Testis (tissue), 2 donors: Measurements from ENCODE around the gene ZNF675.
"Not testable (repeated sequence)": the region's sequence is repeated elsewhere in the genome, so short reads cannot be mapped to it uniquely, and the experiment has no call there.

Source experiments
- POLR2A ChIP-seq: fragments of 450-650 bp; IDR thresholded peaks from one replicate; pipeline ENCODE4 v1.6.1; 2017; ENCODE audit warnings: antibody characterized with exemption, mild to moderate bottlenecking, moderate library complexity
- TF ChIP-seq, protein P1 (sequence below), 3 experiments: fragments of 450-650 bp in 2 of 3; fragments of 200-600 bp in 1 of 3; sonication (generic) in 1 of 3; IDR thresholded peaks; one replicate each; pipeline ENCODE4 v1.5.1; 2016 to 2019; ENCODE audit warnings: antibody characterized with exemption in 3 of 3, mild to moderate bottlenecking in 2 of 3, moderate library complexity in 1 of 3

DNA sequence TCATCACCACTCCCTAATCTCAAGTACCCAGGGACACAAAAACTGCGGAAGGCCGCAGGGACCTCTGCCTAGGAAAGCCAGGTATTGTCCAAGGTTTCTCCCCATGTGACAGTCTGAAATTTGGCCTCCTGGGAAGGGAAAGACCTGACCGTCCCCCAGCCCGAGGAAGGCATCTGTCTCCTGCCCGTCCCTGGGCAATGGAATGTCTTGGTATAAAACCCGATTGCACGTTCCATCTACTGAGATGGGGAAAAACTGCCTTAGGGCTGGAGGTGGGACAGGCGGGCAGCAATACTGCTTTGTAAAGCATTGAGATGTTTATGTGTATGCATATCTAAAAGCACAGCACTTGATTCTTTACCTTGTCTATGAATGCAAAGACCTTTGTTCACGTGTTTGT, 5.9 kb upstream of the ZNF675 start:
- TF ChIP-seq, protein P1, sequence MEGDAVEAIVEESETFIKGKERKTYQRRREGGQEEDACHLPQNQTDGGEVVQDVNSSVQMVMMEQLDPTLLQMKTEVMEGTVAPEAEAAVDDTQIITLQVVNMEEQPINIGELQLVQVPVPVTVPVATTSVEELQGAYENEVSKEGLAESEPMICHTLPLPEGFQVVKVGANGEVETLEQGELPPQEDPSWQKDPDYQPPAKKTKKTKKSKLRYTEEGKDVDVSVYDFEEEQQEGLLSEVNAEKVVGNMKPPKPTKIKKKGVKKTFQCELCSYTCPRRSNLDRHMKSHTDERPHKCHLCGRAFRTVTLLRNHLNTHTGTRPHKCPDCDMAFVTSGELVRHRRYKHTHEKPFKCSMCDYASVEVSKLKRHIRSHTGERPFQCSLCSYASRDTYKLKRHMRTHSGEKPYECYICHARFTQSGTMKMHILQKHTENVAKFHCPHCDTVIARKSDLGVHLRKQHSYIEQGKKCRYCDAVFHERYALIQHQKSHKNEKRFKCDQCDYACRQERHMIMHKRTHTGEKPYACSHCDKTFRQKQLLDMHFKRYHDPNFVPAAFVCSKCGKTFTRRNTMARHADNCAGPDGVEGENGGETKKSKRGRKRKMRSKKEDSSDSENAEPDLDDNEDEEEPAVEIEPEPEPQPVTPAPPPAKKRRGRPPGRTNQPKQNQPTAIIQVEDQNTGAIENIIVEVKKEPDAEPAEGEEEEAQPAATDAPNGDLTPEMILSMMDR (IDR thresholded peaks at IDR 0.05): not testable (repeated sequence)
- TF ChIP-seq POLR2A: not testable (repeated sequence)
